ENCODE measurements around the gene ZFYVE9. TPM values are rescaled to one million over a fixed set of nuclear protein-coding genes. Genes with fewer than 3 reads are reported as not detected.

ZFYVE9 gene
- total RNA-seq, 1 experiment from 2014 or later = 28.4 TPM

DNA sequence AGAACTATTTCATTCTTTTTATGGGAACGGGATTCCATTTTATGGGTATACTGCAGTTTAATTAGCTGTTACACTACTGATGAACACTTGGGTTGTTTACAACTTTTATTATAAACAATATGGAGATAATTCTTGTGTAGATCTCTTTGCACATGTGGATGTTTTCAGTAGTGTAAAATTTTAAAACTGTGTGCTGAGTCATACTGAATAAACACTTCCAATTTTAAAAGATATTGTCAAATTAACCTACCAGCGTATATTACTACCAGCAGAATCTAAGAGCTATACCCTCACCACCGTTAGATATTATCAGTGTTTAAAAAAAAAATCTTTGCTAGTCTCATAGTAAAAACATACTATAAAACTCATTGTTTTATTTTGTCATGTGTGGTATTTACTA lies 118.0 kb downstream of the ZFYVE9 start:
- H3K27ac ChIP-seq (ENCODE audit: insufficient read length, low read depth, low read length) = no peak overlapping the region
- no peak overlapping the region for H2BK20ac ChIP-seq (ENCODE audit: low read depth, low read length, poor library complexity, severe bottlenecking)
- H3K4me1 Mint-ChIP-seq = no peaks in the 10 kb centered on the region
- no peak overlapping the region for H2BK12ac ChIP-seq (ENCODE audit: insufficient read length, low read depth, low read length)
- H2AK5ac ChIP-seq (ENCODE audit: insufficient read length, low read length) = no peak overlapping the region
- H2BK5ac ChIP-seq (ENCODE audit: insufficient read length, low read length) = no peak overlapping the region
- H3K4me2 ChIP-seq (ENCODE audit: insufficient read depth, insufficient read length, low read length) = no peak overlapping the region
- no peak overlapping the region for H3K14ac ChIP-seq (ENCODE audit: insufficient read depth, low read length)
- H3K79me1 ChIP-seq (ENCODE audit: insufficient read depth, low read depth, low read length, poor library complexity, severe bottlenecking) = no peaks in the 10 kb centered on the region
- H4K5ac ChIP-seq (ENCODE audit: insufficient read length, low read depth, low read length) = no peak overlapping the region
- no peak overlapping the region for H2BK120ac ChIP-seq (ENCODE audit: low read depth, low read length, poor library complexity, severe bottlenecking)
- no peak overlapping the region for H3K23ac ChIP-seq (ENCODE audit: insufficient read length, low read depth, low read length)
- TF ChIP-seq, protein P1, sequence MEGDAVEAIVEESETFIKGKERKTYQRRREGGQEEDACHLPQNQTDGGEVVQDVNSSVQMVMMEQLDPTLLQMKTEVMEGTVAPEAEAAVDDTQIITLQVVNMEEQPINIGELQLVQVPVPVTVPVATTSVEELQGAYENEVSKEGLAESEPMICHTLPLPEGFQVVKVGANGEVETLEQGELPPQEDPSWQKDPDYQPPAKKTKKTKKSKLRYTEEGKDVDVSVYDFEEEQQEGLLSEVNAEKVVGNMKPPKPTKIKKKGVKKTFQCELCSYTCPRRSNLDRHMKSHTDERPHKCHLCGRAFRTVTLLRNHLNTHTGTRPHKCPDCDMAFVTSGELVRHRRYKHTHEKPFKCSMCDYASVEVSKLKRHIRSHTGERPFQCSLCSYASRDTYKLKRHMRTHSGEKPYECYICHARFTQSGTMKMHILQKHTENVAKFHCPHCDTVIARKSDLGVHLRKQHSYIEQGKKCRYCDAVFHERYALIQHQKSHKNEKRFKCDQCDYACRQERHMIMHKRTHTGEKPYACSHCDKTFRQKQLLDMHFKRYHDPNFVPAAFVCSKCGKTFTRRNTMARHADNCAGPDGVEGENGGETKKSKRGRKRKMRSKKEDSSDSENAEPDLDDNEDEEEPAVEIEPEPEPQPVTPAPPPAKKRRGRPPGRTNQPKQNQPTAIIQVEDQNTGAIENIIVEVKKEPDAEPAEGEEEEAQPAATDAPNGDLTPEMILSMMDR (conservative IDR thresholded peaks at IDR 0.05) = no peak
- H3K4ac ChIP-seq (ENCODE audit: low read depth, low read length) = no peak overlapping the region
- DNase-seq = no peak
- WGBS (ENCODE audit: extremely low coverage, insufficient read length, low lambda C conversion rate) = no CpG with 5 or more reads among the region's 3 CpGs
- H3K23me2 ChIP-seq (ENCODE audit: insufficient read length, low read depth, low read length, poor library complexity, severe bottlenecking) = no peaks in the 10 kb centered on the region
- H4K20me1 ChIP-seq (ENCODE audit: control insufficient read depth, insufficient read depth, insufficient read length) = no peaks in the 10 kb centered on the region
- H3K9me3 ChIP-seq (ENCODE audit: control insufficient read depth, low read depth, low read length) = no peaks in the 10 kb centered on the region
- H4K91ac ChIP-seq (ENCODE audit: insufficient read length, low read depth, low read length) = no peak overlapping the region
- H3K18ac ChIP-seq (ENCODE audit: insufficient read length, low read depth, low read length) = no peak overlapping the region
- no peaks in the 10 kb centered on the region for H3K9me3 Mint-ChIP-seq
- H3K27me3 ChIP-seq (ENCODE audit: insufficient read depth, low read length) = no peaks in the 10 kb centered on the region
- H3K56ac ChIP-seq (ENCODE audit: insufficient read length, low read depth, low read length) = no peak overlapping the region
- H3K4me1 ChIP-seq (ENCODE audit: insufficient read depth, low read length) = no peaks in the 10 kb centered on the region
- no peaks in the 10 kb centered on the region for H3K79me2 ChIP-seq (ENCODE audit: insufficient read depth, low read length)
- H4K8ac ChIP-seq (replicated peaks; ENCODE audit: insufficient read length, low read depth, low read length) = no peak overlapping the region
- H2BK15ac ChIP-seq (ENCODE audit: low read depth, low read length) = no peak overlapping the region
- H3K27ac Mint-ChIP-seq = no peak overlapping the region
- H3K27me3 Mint-ChIP-seq (ENCODE audit: low read depth) = no peaks in the 10 kb centered on the region
- H3K36me3 Mint-ChIP-seq (ENCODE audit: insufficient read depth in 1 of 3, low read depth in 3 of 3) = no peaks in the 10 kb centered on the region
- no peak overlapping the region for H3K9ac ChIP-seq (ENCODE audit: extremely low read depth, insufficient read length, low read length)
- no peak overlapping the region for H3T11ph ChIP-seq (ENCODE audit: low read length)
- no peak overlapping the region for H3K4me3 Mint-ChIP-seq
- H2AFZ ChIP-seq (ENCODE audit: low read length) = no peak overlapping the region
